Stimulated activated CD8-positive, alpha-beta memory T cell treated with anti-CD3 and anti-CD28 coated beads, Interleukin-15, amount 100 ng/mL, for 48 hours (primary cell): Measurements from ENCODE around the gene SPACA7.

ENCODE experiments used
- DNase-seq, 2 donors: peaks; one replicate each; pipeline ENCODE4 v3.0.0-alpha.2; 2020; ENCODE audit warnings: low read depth in 2 of 2

Gene SPACA7, protein sequence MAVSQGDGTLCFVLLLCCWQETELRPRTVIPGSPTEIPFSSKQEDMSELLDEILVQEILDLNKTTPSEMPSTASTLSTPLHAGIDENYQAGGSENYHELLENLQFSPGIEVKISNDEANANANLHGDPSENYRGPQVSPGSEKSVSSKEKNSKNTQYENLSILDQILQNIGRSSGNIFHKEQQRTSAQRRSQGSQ

GRCh38 chr13:112376050-112376681 lies at the start of gene SPACA7:
TSS of gene SPACA7 (plus strand) at chr13:112376355. CDS start at chr13:112376386, 31 bp downstream.
- DNase-seq: no peak

DNA sequence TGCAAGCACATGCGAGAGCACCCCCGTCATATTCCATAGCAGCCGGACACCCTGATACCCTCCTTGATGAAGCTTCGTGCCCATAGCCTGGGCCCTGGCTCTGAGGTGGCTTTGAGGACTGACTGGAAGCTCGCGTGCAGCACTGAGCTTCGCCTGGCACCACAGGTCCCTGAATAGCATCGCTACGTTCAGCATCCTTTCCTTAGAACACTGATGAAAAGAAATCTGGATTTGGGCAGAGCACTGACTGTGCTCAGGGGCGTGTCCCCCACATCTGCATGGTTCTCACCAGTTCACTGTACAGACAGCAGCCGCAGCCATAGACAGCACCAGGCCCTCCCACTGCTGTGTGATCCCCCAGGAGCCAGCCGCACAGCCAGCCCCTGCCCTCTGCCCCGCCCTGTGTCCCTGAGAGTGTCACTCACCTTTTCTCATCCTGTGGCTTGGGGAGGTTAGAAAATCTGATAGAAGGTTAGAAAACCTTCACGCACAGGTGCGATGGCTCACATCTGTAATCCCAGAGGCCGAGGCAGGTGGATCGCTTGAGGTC lies 49.3 kb upstream of the SPACA7 start:
- no peak for DNase-seq

- DNase-seq: no peak
These were observed 47.2 kb upstream of the SPACA7 start for GRCh38 chr13:112328936-112329335.

DNA sequence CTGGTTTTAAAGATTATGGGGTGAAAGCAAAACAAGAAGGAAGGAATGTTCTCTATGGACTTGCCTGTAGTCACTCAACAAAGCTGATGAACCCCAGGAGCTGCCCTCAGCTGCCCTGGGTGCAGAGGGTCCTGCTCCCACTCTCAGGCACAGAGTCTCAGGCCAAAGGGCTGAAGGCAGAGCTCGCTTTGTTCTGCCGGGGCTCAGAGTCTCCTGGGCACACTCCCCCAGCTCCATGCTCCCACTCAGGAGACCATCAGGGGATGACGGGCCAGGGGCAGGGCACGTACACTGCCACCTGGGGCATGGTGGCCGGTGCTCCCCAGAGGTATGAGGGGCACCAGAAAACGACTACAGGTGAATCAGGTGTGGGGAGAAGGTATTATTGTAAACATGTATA lies 46.8 kb upstream of the SPACA7 start:
- DNase-seq: no peak

GRCh38 chr13:112330066-112330465 lies 46.1 kb upstream of the SPACA7 start:
- no peak for DNase-seq

DNA sequence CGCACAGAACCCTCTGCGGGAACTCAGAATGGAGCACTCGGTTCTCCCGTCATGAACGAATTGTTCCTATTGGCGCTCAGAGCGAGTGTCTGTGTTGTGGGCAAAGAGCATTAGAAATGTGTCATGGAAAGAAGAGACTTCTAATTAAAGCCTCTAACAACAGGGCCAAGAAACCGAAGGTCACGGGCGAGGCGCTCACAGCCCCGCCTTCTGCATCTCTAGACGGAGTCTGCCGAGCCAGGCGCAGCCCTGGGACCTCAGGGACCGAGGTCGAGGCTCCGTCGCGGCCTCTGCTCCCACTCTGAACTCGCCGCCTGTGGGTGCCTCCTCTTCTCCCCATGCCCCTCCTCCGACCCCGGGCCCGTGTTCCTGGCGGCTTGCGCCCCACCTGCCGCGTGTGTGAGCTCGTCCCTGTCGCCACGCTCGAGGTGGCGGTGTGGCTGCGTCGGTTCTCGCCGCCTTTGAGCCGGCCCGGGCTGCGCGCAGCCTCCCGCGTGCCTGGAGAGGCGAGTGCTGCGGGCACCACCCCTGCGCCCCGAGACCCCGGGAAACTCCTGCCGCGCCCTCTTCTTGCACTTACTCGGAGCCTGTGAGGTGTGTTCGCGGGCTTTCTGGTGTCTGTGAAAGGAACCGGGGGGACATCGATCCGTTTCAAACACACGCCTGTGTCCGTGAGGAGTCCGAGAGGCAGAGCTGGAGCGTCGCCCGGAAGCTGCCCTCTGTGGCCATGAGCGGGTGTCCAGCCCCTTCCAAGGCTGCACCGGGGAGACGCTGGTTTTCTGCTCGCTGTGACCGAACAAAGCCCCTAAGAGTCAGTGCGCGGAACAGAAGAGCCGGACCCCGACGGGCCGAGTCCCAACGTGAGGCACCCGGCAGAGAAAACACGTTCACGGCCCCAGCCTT lies 45.4 kb upstream of the SPACA7 start:
- no peak for DNase-seq

- no peak for DNase-seq
These were observed 44.5 kb upstream of the SPACA7 start for GRCh38 chr13:112331675-112332074.

- no peak for DNase-seq
These were observed 43.4 kb upstream of the SPACA7 start for GRCh38 chr13:112332727-112333126.

GRCh38 chr13:112333756-112334543 lies 42.2 kb upstream of the SPACA7 start:
- DNase-seq: no peak

- no peak for DNase-seq
These were observed 41.0 kb upstream of the SPACA7 start for GRCh38 chr13:112335135-112335534.

- no peak for DNase-seq
These were observed 34.7 kb upstream of the SPACA7 start for GRCh38 chr13:112341446-112341845.

- DNase-seq: no peak
These were observed 34.0 kb upstream of the SPACA7 start for GRCh38 chr13:112341976-112342735.

- no peak for DNase-seq
These were observed 33.3 kb upstream of the SPACA7 start for GRCh38 chr13:112342841-112343361.

DNA sequence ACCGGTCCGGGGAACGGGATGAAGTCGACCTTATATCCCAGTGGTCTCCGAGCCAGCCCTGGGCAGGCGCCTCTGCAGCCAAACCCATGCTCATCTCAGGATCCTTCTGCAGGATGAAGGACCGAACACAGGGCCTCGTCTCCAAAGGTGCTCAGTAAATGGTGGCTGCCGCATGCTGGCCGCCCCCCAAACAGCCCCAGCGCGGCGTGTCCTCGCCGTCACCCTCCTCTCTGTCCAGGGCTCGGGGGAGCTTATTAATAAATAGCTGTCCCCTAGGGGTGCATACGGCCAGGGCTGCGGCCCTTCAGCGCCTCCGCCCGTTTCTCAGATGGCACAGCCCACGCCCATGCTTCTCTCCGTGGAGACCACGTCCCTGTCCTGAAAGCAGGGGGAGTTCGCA lies 32.6 kb upstream of the SPACA7 start:
- DNase-seq: no peak

GRCh38 chr13:112345826-112346172 lies 30.4 kb upstream of the SPACA7 start:
- no peak for DNase-seq

DNA sequence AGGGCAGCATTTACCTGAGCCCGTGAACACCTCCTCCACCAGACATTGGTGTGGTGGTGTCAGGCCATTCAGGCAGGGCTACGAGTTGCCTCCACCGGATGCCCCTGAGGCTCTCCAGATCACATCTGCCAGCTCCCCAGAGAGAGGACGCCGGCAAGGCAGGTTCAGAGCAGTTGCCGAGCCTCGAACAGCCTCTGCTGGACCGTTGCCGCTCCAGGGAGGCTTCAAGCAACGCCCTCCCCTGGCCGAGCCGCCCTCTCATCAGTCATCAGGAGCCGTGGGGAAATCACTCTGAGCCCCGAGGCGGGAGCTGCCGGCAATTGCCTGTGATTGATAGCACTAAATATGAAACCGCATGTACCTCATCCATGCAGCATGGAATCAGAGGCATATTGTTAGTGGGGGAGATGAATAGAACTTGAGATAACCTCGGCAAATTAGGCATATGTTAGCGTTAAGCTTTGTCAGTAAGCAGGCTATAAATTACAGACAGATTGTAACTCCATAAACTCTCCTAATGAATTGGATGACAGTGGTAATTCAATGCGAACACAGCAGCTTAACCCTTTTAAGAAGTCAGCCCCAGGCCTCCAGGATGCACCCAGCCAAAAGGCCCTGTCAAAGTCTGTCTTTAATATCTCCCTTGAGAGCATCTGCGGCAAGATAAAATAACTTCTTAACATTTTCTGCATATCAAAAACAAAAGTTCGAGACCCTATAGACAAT lies 29.8 kb upstream of the SPACA7 start:
- no peak for DNase-seq

GRCh38 chr13:112346899-112347229 lies 29.3 kb upstream of the SPACA7 start:
- no peak for DNase-seq

- no peak for DNase-seq
These were observed 28.2 kb upstream of the SPACA7 start for GRCh38 chr13:112347986-112348385.

DNA sequence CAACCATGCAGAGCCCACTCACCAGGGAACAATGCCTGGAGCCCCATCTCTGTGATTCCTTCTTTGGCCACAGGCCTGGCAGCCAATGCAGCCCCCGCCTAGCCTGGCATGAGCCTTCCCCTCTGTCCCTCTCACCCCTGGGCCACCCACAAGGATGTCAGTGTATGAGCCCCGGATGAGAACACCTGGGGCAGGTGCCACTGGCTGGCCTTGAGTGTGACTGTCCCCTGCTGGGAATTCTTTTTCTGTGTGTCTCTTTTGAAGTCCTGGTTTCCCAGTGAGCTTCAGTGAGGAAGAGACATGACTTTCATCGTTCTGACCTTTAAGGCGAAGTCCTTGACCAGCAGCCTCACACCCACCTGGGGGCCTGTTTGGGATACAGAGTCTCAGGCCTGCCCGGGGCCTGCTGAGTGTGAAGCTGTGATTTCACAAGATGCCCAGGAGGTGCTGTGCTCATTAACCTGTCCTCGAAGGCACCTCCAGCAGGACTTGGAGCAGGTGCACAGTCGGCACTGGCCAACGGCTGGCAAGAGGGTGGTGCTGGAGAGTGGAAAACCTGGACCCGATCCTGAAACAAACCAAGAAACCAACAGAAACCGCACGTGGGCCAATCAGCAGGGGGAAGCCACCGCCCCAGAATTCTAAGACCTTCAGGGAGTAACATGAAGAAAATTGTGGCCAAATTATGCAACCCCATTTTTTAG lies 27.4 kb upstream of the SPACA7 start:
- DNase-seq: no peak

DNA sequence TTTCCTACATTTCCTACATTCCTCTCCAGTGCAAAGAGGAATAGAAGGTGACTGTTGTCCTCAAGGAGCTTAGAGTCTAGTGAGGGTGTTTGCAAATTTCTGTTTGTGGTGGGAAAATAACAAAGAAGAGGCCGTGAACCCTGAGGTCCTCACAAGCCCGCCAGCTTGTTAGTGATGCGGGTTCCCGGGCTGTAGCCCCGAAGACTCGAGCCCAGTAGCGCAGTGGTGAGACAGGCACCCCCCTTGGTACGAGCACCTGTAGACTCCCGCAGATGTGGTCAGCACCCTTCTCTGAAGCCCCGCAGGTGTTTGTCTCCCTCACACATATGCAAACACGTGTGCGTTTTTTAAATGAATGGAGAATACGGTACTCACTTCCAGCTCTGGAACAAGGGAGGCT lies 26.5 kb upstream of the SPACA7 start:
- no peak for DNase-seq
